Activated CD4-positive, alpha-beta T cell treated with anti-CD3 and anti-CD28 coated beads, Interleukin-2, amount 10 ng/mL, durations not matched to agents 24 days and 14 days (primary cell): ENCODE results near the gene UNC5CL. TPM values are rescaled to one million over a fixed set of nuclear protein-coding genes. Genes with fewer than 3 reads are reported as not detected.

Source experiments
- DNase-seq: peaks from one replicate; pipeline ENCODE4 v3.0.0; 2022
- H3K27ac Mint-ChIP-seq: one replicate; pipeline ENCODE4 v1.8.0; 2022; ENCODE audit warnings: mild to moderate bottlenecking, mixed read lengths
- H3K27me3 Mint-ChIP-seq: one replicate; pipeline ENCODE4 v1.8.0; 2022; ENCODE audit warnings: mixed read lengths
- H3K36me3 Mint-ChIP-seq: one replicate; pipeline ENCODE4 v1.8.0; 2022; ENCODE audit warnings: low read depth, mild to moderate bottlenecking, mixed read lengths
- H3K4me1 Mint-ChIP-seq: one replicate; pipeline ENCODE4 v1.8.0; 2021; ENCODE audit warnings: mixed read lengths
- H3K4me3 Mint-ChIP-seq: one replicate; pipeline ENCODE4 v1.8.0; 2022; ENCODE audit warnings: mild to moderate bottlenecking, moderate library complexity, mixed read lengths
- H3K9me3 Mint-ChIP-seq: one replicate; pipeline ENCODE4 v1.8.0; 2021; ENCODE audit warnings: mixed read lengths
- intact Hi-C: fragments of 100-400 bp; cut with micrococcal nuclease; formaldehyde crosslinking; loops from one replicate; pipeline ENCODE4 v1.15.1; 2023
- total RNA-seq: library from RNA; stranded (reverse); gene quantifications from 2 replicates; pipeline ENCODE4 v1.2.3, GENCODE V29; 2022

The UNC5CL gene
- total RNA-seq, 1 donor from 2014 or later, result 1.2 TPM

DNA sequence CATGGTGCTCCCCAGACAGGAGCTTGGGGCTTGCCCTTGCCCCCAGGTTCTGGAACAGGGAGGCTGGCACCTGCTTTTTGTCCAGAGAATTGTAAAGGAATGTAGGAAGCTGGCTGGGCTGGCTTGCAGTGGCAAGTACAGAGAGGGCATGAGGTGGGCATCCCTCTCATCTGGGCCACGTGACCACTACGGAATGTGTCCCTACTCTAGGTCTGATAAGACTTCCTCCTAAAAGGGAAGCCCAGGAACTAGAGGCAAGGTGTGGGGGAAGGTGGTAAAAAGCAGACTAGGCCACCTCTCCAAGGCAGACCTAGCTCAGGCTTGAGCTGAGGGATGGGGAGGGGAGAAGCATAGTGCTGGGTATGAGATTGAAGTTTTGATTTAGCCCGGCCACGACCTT lies 38.8 kb downstream of the UNC5CL start:
- Mint-ChIP-seq H3K9me3 (no peaks in the 10 kb centered on the region), H3K36me3 (no peaks in the 10 kb centered on the region), H3K4me1 (no peaks in the 10 kb centered on the region), H3K27ac (no peak overlapping the region), H3K4me3 (no peak overlapping the region), H3K27me3 (peaks cover 59% of the 10 kb centered on the region)
- intact Hi-C loops, result no loop called here
- no peak for DNase-seq

DNA sequence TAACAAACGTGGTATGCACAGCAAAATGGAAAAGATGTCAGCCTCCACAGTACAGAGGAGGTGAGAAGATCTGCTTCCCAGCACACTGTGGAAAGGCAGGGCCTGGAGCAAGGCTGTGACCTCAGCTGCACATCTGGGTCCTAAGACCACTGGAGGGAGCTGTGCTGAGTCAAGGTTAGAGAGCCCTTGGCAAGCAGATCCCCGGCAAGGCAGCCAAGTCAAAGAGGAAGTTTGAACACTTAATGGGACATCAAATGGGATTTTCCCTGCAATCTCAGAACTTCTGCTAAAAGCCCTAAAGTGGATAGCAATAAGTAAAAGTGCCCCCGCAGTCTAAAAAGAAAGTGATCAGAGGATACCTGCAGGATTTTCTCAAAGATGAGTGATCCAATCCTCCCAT lies 39.5 kb downstream of the UNC5CL start:
- Mint-ChIP-seq H3K27ac (no peak overlapping the region), H3K9me3 (no peaks in the 10 kb centered on the region), H3K4me1 (no peaks in the 10 kb centered on the region), H3K36me3 (no peaks in the 10 kb centered on the region), H3K27me3 (peaks cover 59% of the 10 kb centered on the region), H3K4me3 (no peak overlapping the region)
- intact Hi-C loops, result no loop called here
- peak; percentile 68 for DNase-seq

DNA sequence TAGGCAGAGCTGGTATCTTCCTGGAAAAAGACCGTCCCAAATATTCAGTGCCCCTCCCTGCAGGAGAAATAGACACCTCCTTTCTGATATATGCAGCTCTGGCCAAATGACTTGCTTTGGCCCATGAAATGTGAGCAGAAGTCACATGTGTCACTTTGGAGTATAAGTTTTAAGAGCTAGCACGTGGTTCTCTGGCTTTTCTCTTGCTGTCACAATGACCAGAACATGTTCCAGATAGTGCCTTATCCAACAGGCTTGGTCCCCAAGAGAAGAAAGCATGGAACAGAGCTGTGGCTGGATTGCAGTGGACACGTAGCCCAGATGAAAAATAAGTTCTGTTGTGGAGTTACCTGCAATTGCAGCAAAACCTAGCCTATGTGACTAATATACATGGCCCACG lies 40.4 kb downstream of the UNC5CL start:
- no peaks in the 10 kb centered on the region for H3K36me3 Mint-ChIP-seq
- H3K4me1 Mint-ChIP-seq, result no peaks in the 10 kb centered on the region
- no peak overlapping the region for H3K4me3 Mint-ChIP-seq
- intact Hi-C loops, result no loop called here
- no peaks in the 10 kb centered on the region for H3K9me3 Mint-ChIP-seq
- no peak for DNase-seq
- H3K27me3 Mint-ChIP-seq, result peaks cover 59% of the 10 kb centered on the region
- no peak overlapping the region for H3K27ac Mint-ChIP-seq

DNA sequence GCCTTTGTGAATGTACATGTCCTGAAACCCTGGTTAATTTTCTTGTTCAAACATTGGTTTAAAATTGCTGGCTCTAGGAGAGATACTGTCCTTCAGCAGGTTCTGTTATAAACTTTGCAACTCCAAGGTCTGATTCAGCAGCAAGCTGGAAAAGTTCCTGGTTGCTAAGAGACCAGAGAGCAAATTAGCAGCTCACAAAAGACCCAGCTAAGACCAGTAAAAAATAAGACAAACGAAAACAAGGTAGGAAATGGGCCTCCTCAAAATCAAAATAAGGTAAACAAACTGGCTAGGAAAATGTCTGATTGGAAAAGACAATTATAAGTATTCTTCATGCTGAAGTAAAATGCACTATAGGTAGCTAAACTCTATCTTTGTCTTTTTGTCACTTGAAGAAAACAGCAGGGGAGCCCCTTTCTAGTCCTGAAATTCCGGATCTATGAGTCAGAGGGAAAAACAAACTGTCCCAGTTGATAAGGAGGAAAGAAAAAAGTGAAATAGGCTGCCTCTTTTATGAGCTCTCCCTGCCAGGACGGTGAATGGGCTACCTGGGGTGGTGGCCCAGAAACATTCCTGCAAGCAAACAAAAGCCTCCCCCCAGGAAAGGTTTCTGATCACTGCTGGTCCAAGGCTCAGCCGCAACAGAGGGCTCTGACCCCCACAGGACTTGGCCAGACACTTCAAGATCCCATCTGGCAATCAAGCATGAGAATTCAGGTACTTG lies 41.6 kb downstream of the UNC5CL start:
- H3K4me3 Mint-ChIP-seq, result no peak overlapping the region
- H3K36me3 Mint-ChIP-seq, result no peaks in the 10 kb centered on the region
- H3K4me1 Mint-ChIP-seq, result no peaks in the 10 kb centered on the region
- H3K27ac Mint-ChIP-seq, result no peak overlapping the region
- H3K27me3 Mint-ChIP-seq, result peaks cover 51% of the 10 kb centered on the region
- no peak for DNase-seq
- intact Hi-C loops, result no loop called here
- no peaks in the 10 kb centered on the region for H3K9me3 Mint-ChIP-seq

DNA sequence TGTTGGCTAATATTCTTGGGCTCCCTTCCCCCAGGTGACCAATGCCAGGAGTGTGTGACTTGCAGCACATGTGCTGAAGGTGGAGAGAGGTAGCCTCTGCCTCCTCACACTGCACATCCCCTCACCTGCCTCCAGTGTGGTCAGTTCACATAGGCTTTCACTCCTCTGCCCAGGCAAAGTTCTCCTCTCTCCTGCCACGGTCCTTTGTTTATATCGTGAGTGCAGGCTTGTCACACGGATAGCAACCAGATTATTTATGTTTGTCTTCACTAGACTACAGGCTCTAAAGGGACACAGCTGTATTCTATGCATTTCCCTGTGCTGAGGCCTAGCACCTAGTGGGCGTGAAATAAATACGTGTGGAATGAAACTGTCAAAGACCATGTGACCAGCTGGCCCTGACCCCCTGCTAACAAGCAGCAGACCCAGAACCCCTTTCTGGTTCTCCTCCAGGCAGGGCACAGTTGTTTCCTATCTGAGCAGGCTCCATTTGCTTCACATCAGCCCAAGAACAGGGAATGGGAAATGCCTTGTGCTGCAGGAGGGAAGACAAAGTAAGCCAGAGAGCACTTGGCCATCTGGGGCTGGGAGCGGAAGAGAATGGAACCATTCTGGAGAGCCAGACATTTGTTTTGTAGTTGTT lies 42.3 kb downstream of the UNC5CL start:
- no peak overlapping the region for H3K4me3 Mint-ChIP-seq
- no peaks in the 10 kb centered on the region for H3K36me3 Mint-ChIP-seq

DNA sequence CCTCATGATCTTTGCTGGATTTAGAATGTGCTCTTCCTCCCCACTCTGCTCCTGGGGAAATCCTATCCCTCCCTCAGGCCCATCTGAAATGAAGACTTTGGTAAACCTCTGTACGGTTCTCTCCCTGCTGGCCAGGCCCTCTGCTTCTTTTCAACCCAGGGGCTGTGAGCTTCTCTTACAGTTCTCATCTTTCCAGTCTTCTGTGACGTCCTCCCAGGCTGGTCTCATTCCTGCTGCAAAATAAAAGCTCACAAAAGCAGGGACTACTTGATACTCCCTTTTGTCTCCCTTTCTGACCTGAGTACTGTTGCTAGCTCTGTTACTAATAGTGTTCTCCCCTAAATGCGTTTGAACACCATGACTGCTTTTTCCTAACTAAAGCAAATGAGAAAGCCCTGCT lies 46.3 kb downstream of the UNC5CL start:
- peaks cover 41% of the 10 kb centered on the region for H3K27me3 Mint-ChIP-seq

More for the DNA sequence above, 42.3 kb downstream of the UNC5CL start:
- peaks cover 50% of the 10 kb centered on the region for H3K27me3 Mint-ChIP-seq
- H3K9me3 Mint-ChIP-seq, result no peaks in the 10 kb centered on the region
- intact Hi-C loops, result no loop called here
- no peaks in the 10 kb centered on the region for H3K4me1 Mint-ChIP-seq
- no peak overlapping the region for H3K27ac Mint-ChIP-seq
- no peak for DNase-seq

DNA sequence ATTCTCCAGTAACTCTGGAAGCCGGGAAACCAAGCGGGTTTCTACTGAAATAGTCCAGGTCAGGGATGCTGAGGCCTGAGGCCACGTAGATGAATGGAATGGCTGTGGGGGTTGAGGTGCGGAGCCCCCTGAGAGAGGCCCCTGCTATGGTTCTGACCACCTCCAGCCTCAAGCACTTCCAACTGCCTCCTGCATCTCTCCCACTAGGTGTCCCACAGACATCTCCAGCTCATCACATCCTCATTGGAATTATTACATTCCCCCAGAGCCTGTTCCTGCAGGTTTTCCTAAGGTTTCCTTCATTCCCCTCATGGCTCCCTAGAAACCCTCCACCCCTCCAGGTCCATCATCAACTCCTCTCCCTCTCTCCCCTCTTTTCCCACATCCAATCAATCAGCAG lies 48.7 kb downstream of the UNC5CL start:
- H3K27ac Mint-ChIP-seq, result no peak overlapping the region
- no peaks in the 10 kb centered on the region for H3K36me3 Mint-ChIP-seq
- no peak for DNase-seq
- H3K27me3 Mint-ChIP-seq, result peaks cover 37% of the 10 kb centered on the region
- no peak overlapping the region for H3K4me3 Mint-ChIP-seq
- no peaks in the 10 kb centered on the region for H3K9me3 Mint-ChIP-seq
- no peaks in the 10 kb centered on the region for H3K4me1 Mint-ChIP-seq
- intact Hi-C loops, result no loop called here

More for the DNA sequence above, 46.3 kb downstream of the UNC5CL start:
- DNase-seq, result no peak
- H3K36me3 Mint-ChIP-seq, result no peaks in the 10 kb centered on the region
- H3K4me3 Mint-ChIP-seq, result no peak overlapping the region
- no peaks in the 10 kb centered on the region for H3K9me3 Mint-ChIP-seq
- intact Hi-C loops, result no loop called here
- no peaks in the 10 kb centered on the region for H3K4me1 Mint-ChIP-seq
- no peak overlapping the region for H3K27ac Mint-ChIP-seq

DNA sequence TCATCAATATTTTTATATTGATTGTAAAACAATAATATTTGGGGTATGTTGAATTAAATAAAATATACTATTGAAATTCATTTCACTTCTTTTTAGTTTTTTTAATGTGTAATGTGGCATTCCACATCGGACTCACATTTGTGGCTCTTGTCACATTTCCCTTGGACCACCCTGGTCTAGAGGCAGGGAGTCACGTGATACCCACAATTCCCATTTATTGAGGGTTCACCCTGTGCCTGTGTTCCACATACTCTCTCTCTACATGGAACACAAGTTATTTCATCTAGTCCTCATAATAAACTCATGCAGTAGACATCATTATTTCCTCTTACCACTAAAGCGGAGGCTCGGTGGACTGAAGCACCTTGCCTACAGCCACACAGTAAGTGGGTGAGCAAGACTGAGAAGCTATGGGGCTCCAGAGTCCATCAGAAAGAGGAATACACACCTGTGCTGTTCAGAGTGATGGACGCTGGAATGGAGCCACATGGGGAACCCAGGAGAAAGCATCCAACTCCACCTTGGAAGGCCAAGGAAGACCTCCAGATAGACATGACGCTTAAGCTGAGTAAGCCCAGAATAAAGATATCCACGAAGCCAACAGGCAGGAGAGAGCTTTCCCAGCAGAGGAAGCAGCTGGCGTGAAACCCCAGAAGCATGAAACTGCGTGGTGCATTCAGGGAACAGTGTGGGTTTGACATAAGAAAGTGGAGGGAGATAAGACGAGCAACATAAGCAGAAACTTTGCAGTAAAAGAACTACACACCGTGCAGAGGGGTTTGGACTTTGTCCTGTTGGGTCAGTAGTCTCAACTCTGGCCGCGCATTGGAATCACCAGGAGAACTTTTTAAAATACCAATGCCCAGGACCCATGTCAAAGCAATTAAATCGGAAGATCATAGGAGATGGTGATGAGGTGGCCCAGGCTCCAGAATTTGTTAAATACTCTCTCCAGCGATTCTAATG lies 49.5 kb downstream of the UNC5CL start:
- intact Hi-C loops, result no loop called here
- Mint-ChIP-seq H3K9me3 (no peaks in the 10 kb centered on the region), H3K4me1 (no peaks in the 10 kb centered on the region), H3K4me3 (no peak overlapping the region), H3K27me3 (peaks cover 34% of the 10 kb centered on the region), H3K27ac (no peak overlapping the region), H3K36me3 (no peaks in the 10 kb centered on the region)
- DNase-seq, result no peak

DNA sequence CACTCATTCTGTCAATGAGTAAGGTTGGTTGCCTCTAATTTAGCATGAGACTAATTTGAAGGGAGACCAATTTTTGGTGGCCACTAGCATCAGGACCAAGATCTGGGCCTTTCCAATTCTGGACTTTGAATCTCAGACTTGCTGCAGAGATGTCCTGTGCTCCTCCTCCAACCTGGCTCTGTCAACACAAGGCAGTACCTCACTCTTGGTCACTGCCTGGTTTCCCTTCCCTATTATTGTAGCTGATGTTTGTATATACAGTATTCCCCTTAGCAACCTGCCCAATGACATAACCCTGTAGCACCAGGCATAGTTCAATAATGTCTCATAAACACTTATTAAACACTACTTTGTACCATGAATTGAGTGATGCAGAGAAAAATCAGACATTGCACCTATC lies 50.4 kb downstream of the UNC5CL start:
- intact Hi-C loops, result no loop called here
- Mint-ChIP-seq H3K4me3 (no peak overlapping the region), H3K4me1 (no peaks in the 10 kb centered on the region), H3K27me3 (peaks cover 35% of the 10 kb centered on the region), H3K9me3 (no peaks in the 10 kb centered on the region), H3K36me3 (no peaks in the 10 kb centered on the region), H3K27ac (no peak overlapping the region)
- DNase-seq, result no peak

DNA sequence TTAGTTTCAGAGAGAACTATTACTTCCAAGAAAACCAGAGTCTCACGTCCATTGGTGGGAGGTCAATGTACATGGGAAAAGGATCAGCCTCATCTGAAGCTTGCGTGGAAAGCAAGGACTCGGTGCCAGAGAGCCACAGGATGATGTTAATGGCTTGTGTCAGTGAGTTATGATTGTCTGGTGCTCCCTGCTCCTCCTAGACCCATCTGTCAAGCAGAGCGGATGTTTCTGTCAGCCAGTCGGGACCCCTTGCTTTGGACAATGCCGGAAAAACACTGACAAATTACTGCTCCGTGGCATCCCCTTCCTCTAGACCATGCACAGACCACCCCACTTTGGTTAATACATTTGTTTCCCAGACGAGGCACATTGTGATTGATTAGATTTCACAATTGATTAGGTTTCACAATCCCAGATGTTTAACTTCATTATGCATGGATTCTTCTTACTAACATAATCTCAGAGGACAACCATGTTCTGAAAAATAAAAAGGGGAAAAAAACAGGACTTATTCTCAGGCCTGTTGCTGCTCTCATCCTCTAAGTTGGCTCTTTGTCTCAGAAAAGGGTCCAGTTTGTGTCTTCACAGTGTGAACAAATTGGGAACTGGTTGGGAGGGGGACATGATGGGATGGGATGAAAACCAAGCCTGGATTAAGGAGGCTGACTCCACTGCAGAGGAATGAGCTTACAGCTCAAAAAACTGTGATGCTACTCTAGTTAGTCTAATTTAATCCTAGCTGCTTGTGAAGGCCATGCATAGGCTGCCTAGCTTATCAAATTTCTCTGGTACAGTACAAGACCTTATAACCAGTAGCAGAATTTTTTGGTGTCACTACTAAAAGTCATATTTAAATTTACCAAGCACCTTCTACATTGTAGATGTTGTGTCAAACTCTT lies 51.9 kb downstream of the UNC5CL start:
- H3K27ac Mint-ChIP-seq, result no peak overlapping the region
- no peaks in the 10 kb centered on the region for H3K4me1 Mint-ChIP-seq
- no peak for DNase-seq
- H3K4me3 Mint-ChIP-seq, result no peak overlapping the region
- peaks cover 40% of the 10 kb centered on the region for H3K27me3 Mint-ChIP-seq
- H3K9me3 Mint-ChIP-seq, result no peaks in the 10 kb centered on the region
- no peaks in the 10 kb centered on the region for H3K36me3 Mint-ChIP-seq
- intact Hi-C loops, result no loop called here

DNA sequence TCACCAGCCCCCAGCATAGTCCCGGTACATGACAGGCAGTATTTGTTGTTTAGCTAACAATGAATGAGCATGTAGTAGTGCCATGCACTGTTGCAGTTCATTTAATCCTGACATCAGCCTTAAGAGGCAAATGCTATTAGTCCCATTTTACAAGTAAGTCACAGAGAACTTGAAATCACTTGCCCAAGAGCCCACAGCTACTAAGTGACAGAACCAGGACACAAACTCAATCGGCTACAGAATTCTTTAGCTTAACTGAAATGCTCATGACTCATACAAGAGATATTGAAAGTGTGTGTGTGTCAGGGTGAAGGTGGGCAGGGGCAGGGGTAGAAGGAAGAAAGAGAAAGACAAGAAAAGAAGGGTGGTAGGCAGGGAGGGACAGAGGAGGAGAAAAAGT lies 52.7 kb downstream of the UNC5CL start:
- no peaks in the 10 kb centered on the region for H3K9me3 Mint-ChIP-seq
- intact Hi-C loops, result no loop called here
- no peak for DNase-seq
- no peaks in the 10 kb centered on the region for H3K36me3 Mint-ChIP-seq
- no peak overlapping the region for H3K27ac Mint-ChIP-seq
- peaks cover 35% of the 10 kb centered on the region for H3K27me3 Mint-ChIP-seq
- no peak overlapping the region for H3K4me3 Mint-ChIP-seq
- no peaks in the 10 kb centered on the region for H3K4me1 Mint-ChIP-seq

DNA sequence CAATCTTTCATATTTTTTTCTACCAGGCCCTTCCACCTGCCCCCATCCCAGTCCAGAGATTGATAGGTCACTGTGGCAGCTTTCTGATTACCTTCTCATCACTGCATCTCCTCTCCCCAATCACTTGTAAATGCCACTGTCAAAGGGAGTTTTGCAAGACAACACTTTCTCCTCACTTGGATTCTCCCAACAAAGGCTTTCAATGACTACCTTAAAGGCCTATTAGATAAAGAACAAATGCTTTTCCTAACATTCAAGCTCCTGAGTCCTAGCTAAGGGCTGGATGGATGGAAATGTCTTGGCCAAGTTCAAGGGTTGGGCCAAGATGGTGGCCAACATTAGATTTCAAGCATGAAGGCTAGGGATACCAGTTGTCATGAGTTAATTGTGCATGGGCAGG lies 55.3 kb downstream of the UNC5CL start:
- no peak for DNase-seq
- H3K4me1 Mint-ChIP-seq, result no peaks in the 10 kb centered on the region
- intact Hi-C loops, result no loop called here
- peaks cover 41% of the 10 kb centered on the region for H3K27me3 Mint-ChIP-seq
- H3K27ac Mint-ChIP-seq, result no peak overlapping the region
- H3K9me3 Mint-ChIP-seq, result no peaks in the 10 kb centered on the region
- no peaks in the 10 kb centered on the region for H3K36me3 Mint-ChIP-seq
- H3K4me3 Mint-ChIP-seq, result no peak overlapping the region

DNA sequence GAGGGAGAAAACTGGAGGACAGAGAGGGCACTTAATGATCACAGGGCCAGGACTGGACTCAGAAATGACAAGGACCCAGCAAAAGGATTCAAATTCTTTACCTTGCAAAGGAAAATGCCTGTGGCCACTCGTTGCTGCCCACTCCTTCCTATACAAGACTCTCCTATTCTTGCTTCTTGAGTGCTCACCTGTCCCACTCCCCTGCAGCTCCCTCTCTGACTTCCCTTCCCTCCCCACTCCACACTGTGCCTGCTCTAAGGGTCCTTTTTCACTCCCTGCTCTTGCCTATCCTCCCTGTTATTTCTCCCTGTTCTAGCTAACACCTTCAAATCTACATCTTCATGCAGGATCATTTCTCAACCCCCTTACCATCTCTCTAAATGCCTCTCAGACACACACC lies 56.1 kb downstream of the UNC5CL start:
- DNase-seq, result no peak
- H3K27ac Mint-ChIP-seq, result no peak overlapping the region
- no peaks in the 10 kb centered on the region for H3K9me3 Mint-ChIP-seq
- intact Hi-C loops, result no loop called here
- peaks cover 41% of the 10 kb centered on the region for H3K27me3 Mint-ChIP-seq
- no peaks in the 10 kb centered on the region for H3K36me3 Mint-ChIP-seq
- no peaks in the 10 kb centered on the region for H3K4me1 Mint-ChIP-seq
- no peak overlapping the region for H3K4me3 Mint-ChIP-seq
